ENCODE measurements around the gene NIM1K. TPM values are rescaled to one million over a fixed set of nuclear protein-coding genes. Genes with fewer than 3 reads are reported as not detected.

NIM1K gene
- total and polyA plus RNA-seq, 4 donors, result 1.0 to 4.2 (median 3.1) TPM; not detected in 1

DNA sequence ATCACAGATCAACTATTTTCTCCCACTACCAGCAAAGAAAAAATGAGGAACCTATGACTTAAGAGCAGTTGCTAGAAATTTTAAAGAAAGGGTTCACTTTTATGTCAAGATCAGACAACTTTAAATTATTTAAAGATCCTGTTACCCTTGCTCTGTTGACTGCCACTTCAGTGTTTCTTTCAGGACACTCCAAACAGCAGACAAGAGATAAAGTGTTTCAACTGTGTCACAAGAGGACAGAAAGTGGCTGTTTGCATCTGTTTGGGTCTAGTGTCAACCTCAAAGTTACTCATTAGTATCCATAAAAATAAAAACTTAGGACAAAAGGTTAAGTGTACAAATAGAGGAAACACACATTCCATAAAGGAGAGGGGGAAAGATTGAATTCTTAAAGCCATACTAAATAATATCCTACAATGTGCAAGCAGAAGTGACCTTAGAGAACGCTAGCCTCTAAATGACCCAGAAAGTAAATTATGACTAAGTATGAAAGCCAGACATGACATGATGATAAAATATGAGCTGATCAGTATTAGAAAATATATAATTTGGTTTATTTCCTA is 96.3 kb downstream of the NIM1K start:
- DNase-seq, result no peak
- WGBS, 2 donors, result 92 to 98% methylated on average over 1 of the region's 1 CpG

GRCh38 chr5:43290726-43291125 is 98.7 kb downstream of the NIM1K start:
- ATAC-seq (ENCODE audit: insufficient read depth, low FRiP score) (no peak), DNase-seq (no peak)
- Histone ChIP-seq H3K9me3 (ENCODE audit: control insufficient read depth in 4 of 4, insufficient read depth in 3 of 4, low read length in 3 of 4) (no peaks in the 10 kb centered on the region), H3K4me1 (ENCODE audit: control insufficient read depth in 5 of 5, insufficient read depth in 5 of 5, low read length in 5 of 5) (peaks cover 0 to 27% (median 0%) of the 10 kb centered on the region in 5 donors), H3K4me3 (no peak overlapping the region), H3K9ac (ENCODE audit: insufficient read depth in 1 of 2, low read length in 2 of 2) (no peak overlapping the region), H3K36me3 (ENCODE audit: control insufficient read depth in 4 of 4, insufficient read depth in 4 of 4, low read length in 4 of 4) (peaks cover 25 to 38% (median 29%) of the 10 kb centered on the region in 4 donors), H3K27ac (ENCODE audit: low read depth in 1 of 2, low read length in 1 of 2) (no peak overlapping the region), H3K27me3 (ENCODE audit: control insufficient read depth in 3 of 3, insufficient read depth in 3 of 3, low read length in 2 of 3) (no peaks in the 10 kb centered on the region)
- no peak for TF ChIP-seq CTCF (IDR thresholded peaks at IDR 0.05; ENCODE audit: control extremely low read depth, extremely low read depth)
- WGBS, 2 donors, result 37 to 51% methylated on average over 2 of the region's 2 CpGs

More for the DNA sequence above, 96.3 kb downstream of the NIM1K start:
- peaks cover 10 to 36% (median 17%) of the 10 kb centered on the region in 4 donors for H3K36me3 ChIP-seq (ENCODE audit: control insufficient read depth in 4 of 4, insufficient read depth in 4 of 4, low read length in 4 of 4)
- no peak for ATAC-seq (ENCODE audit: insufficient read depth, low FRiP score)
- no peaks in the 10 kb centered on the region for H3K9me3 ChIP-seq (ENCODE audit: control insufficient read depth in 4 of 4, insufficient read depth in 3 of 4, low read length in 3 of 4)
- no peak overlapping the region for H3K27ac ChIP-seq (ENCODE audit: low read depth in 1 of 2, low read length in 1 of 2)
- no peaks in the 10 kb centered on the region for H3K27me3 ChIP-seq (ENCODE audit: control insufficient read depth in 3 of 3, insufficient read depth in 3 of 3, low read length in 2 of 3)
- TF ChIP-seq CTCF (IDR thresholded peaks at IDR 0.05; ENCODE audit: control extremely low read depth, extremely low read depth), result no peak
- H3K4me3 ChIP-seq, result no peak overlapping the region
- H3K4me1 ChIP-seq (ENCODE audit: control insufficient read depth in 5 of 5, insufficient read depth in 5 of 5, low read length in 5 of 5), result peaks cover 0 to 18% (median 0%) of the 10 kb centered on the region in 5 donors
- H3K9ac ChIP-seq (ENCODE audit: insufficient read depth in 1 of 2, low read length in 2 of 2), result no peak overlapping the region

GRCh38 chr5:43294226-43294625 is 102.2 kb downstream of the NIM1K start:
- H3K4me1 ChIP-seq (ENCODE audit: control insufficient read depth in 5 of 5, insufficient read depth in 5 of 5, low read length in 5 of 5), result peaks cover 0 to 13% (median 0%) of the 10 kb centered on the region in 5 donors
- no peaks in the 10 kb centered on the region for H3K27me3 ChIP-seq (ENCODE audit: control insufficient read depth in 3 of 3, insufficient read depth in 3 of 3, low read length in 2 of 3)
- no peaks in the 10 kb centered on the region for H3K9me3 ChIP-seq (ENCODE audit: control insufficient read depth in 4 of 4, insufficient read depth in 3 of 4, low read length in 3 of 4)
- DNase-seq (no peak), ATAC-seq (ENCODE audit: insufficient read depth, low FRiP score) (no peak)
- no peak overlapping the region for H3K27ac ChIP-seq (ENCODE audit: low read depth in 1 of 2, low read length in 1 of 2)
- peaks cover 17 to 47% (median 39%) of the 10 kb centered on the region in 4 donors for H3K36me3 ChIP-seq (ENCODE audit: control insufficient read depth in 4 of 4, insufficient read depth in 4 of 4, low read length in 4 of 4)
- no peak overlapping the region for H3K9ac ChIP-seq (ENCODE audit: insufficient read depth in 1 of 2, low read length in 2 of 2)
- TF ChIP-seq CTCF (IDR thresholded peaks at IDR 0.05; ENCODE audit: control extremely low read depth, extremely low read depth), result no peak
- H3K4me3 ChIP-seq, result no peak overlapping the region

DNA sequence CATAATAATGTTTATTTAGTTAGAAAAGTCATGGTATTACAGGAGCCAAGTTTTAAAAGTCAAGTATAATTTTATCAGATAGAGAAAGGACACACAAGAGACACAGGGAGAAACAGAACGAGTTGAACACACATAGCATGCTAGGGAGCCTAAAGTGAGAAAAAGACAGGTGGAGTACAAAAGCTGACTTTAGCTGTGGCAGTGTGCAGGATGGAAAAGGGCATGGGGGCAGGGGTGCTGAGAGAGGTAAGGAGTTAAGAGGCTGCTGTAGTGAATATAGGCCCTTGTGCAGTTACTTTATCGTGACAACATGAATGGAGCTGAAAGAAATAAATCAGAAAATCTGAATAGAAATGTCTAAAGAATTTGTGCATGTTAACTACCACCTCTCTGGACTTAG is 103.2 kb downstream of the NIM1K start:
- no peak overlapping the region for H3K27ac ChIP-seq (ENCODE audit: low read depth in 1 of 2, low read length in 1 of 2)
- 81 to 96% methylated on average over 2 of the region's 2 CpGs for WGBS, 2 donors
- no peak for TF ChIP-seq CTCF (IDR thresholded peaks at IDR 0.05; ENCODE audit: control extremely low read depth, extremely low read depth)
- no peak for ATAC-seq (ENCODE audit: insufficient read depth, low FRiP score)
- H3K4me1 ChIP-seq (ENCODE audit: control insufficient read depth in 5 of 5, insufficient read depth in 5 of 5, low read length in 5 of 5), result peaks cover 0 to 13% (median 0%) of the 10 kb centered on the region in 5 donors
- no peaks in the 10 kb centered on the region for H3K9me3 ChIP-seq (ENCODE audit: control insufficient read depth in 4 of 4, insufficient read depth in 3 of 4, low read length in 3 of 4)
- DNase-seq, result no peak
- peaks cover 15 to 47% (median 39%) of the 10 kb centered on the region in 4 donors for H3K36me3 ChIP-seq (ENCODE audit: control insufficient read depth in 4 of 4, insufficient read depth in 4 of 4, low read length in 4 of 4)
- no peak overlapping the region for H3K4me3 ChIP-seq
- no peak overlapping the region for H3K9ac ChIP-seq (ENCODE audit: insufficient read depth in 1 of 2, low read length in 2 of 2)
- H3K27me3 ChIP-seq (ENCODE audit: control insufficient read depth in 3 of 3, insufficient read depth in 3 of 3, low read length in 2 of 3), result no peaks in the 10 kb centered on the region
